ENCODE data around the gene HSPB6.

HSPB6 gene

GRCh38 chr19:35744430-35745327 is 12.2 kb downstream of the HSPB6 start:
- peak; percentile 96 for DNase-seq

GRCh38 chr19:35743640-35744429 is 13.0 kb downstream of the HSPB6 start:
- no peak for DNase-seq

DNA sequence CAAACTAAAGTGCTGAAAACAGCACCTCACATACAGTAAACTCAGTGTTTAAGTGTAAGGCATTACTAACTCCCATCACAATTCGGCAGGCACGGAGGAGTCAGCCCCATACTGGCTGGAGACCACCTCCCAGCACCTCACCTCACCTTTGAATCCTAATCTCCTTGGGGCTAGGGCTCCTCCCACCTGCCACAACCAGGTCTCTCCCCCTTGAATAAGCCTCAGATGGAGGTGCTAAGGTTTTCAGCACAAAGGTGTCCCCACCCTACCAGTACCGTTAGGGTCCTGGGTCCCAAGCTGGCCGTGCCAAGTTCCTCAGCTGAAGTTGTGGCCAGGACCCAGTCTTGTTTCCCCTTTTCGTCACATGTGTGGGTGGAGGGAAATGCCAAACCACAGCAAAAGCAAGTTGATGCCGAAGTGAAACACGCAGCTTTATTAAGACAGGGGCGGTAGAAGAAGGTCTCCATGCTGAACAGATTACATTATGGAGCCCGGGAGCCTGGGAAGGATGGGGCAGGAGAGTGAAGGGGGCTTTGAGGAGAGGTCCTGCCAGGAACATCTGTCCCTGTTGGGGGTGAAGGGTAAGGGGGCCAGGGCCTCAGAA is 14.6 kb downstream of the HSPB6 start, which contains the start of gene IGFLR1:
TSS of gene IGFLR1 (minus strand) at position 332 of the 604 bp plus-strand sequence. CDS start 1,272 bp downstream, outside the sequence.
- peak; percentile 74 for DNase-seq

- no peak for DNase-seq
Measured at GRCh38 chr19:35741203-35741515, 15.7 kb downstream of the HSPB6 start.

DNA sequence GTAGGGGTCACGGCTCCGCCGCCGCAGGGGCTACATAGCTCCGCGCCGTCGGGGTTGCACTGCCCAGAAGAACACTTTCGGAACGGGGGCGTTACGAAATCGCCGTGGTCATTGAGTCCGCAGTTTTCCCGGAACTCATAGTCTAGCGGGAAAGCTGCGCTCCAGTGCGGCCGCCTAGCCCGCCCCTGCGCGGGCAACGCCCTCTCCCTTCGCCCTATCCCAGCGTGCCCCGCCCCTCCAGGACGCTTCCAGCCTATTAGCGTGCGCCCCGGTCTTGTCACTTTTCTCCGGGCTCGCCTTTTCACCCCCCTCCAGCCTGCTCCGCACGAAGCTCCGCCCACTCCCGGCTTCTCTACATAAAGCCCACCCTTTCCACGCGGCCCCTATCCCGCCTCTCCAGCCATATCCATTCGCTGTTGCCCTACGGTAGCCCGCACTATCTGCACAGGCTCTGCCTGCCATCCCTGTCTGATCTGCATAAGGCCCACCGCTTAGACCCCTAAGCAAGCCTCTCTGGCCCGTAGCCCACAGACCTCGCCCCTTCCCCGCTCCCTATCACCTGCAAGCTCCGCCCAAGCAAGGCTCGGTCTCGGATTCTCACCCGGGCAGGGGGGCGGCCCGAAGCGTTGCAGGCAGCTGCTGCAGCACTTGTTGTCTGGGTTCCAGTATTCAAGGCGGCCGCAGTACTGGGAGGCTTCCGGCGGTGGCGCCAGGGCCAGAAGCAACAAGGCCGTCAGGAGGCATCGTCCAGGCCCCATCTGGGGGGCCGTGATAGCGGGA is 16.2 kb downstream of the HSPB6 start:
- peak; percentile 98 for DNase-seq

DNA sequence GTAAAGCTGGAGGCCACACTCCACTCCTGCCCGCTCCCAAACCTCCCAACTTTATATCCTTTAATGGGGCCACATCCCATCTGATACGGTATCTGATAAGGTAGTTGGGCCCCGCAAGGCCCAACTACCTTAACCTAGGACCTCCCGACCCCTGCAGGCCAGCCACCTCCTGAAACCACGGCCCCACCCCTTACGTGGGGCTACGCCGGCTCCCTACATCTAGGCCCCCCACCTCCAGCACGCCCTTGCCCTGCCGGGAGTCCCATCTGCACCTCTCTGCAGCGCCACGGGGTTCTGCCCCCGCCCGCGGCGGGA is 16.8 kb downstream of the HSPB6 start:
- DNase-seq, result no peak

DNA sequence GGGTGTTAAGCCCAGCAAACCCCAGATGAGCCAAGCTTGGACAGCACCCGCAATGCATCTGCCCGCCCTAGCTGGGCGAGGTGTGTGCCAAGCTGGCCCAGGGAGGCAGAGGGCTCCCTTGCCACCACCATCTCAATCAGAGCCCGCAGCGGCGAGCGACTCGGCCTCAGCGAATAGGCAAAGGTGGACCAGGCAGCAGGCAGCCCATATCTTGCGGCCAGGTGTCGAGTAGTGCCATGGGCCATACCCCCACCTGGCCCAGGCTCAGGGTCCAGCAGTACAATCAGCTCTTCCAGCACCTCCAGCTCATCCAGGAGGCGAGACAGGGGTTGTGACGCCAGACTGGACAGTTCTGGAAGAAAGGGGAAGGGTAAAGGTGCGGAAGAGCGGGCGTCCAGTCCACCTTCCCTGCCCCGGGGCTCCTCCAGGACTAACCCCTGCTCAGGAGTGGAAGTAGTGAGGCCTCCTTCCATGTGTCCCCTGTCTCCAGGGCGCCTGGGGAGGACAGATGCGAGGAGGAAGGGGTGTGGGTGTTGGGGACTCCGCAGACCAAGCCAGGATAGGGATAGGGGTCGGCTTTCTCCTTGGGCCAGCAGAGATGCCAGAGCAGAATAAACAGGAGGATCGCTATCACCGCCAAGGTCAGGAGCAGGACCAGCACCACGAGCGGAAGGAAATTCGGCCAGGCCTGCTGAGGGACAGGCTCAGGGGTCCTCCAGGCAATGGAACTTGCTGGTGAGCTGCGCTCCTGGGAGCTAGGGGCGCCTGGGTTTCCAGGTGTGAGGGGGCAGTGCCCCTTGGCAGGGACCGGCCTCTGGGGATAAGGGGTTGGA is 17.3 kb downstream of the HSPB6 start:
- DNase-seq, result no peak

GRCh38 chr19:35738887-35739229 is 18.0 kb downstream of the HSPB6 start:
- DNase-seq, result no peak

- no peak for DNase-seq
Measured at GRCh38 chr19:35738021-35738886, 18.6 kb downstream of the HSPB6 start.

- peak; percentile 38 for DNase-seq
Measured at GRCh38 chr19:35736913-35737886, 19.6 kb downstream of the HSPB6 start.

- DNase-seq, result no peak
Measured at GRCh38 chr19:35734889-35735288, 21.9 kb downstream of the HSPB6 start.

GRCh38 chr19:35734273-35734672 is 22.6 kb downstream of the HSPB6 start:
- DNase-seq, result no peak

DNA sequence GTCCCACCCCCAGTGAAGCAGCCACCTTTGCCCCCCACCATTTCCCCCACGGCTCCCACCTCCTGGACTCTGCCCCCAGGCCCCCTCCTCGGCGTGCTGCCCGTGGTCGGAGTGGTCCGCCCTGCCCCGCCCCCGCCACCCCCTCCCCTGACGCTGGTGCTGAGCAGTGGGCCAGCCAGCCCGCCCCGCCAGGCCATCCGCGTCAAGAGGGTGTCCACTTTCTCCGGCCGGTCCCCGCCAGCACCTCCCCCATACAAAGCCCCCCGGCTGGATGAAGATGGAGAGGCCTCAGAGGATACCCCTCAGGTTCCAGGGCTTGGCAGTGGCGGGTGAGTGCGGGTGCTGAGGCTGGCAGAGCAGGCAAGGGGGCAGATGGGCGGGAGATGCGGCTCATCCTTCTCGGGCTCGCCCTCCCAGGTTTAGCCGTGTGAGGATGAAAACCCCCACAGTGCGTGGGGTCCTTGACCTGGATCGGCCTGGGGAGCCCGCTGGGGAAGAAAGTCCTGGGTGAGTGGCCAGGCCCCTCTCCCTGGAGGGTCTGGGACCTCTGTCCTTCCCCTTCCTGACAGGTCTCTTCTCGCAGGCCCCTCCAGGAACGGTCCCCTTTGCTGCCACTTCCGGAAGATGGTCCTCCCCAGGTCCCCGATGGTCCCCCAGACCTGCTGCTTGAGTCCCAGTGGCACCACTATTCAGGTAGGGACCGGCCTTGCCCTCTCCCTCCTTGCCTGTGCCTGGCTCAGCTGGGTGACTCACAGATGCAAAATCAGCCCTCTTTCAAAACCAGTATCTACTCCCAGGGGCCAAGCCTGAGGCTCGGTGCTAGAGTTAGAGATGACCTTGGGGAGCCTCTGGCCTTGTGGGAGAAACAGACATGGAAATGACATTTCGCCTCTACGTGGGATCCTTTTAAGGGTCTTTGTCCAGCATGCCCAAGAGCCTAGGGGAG is 23.4 kb downstream of the HSPB6 start:
- no peak for DNase-seq

DNA sequence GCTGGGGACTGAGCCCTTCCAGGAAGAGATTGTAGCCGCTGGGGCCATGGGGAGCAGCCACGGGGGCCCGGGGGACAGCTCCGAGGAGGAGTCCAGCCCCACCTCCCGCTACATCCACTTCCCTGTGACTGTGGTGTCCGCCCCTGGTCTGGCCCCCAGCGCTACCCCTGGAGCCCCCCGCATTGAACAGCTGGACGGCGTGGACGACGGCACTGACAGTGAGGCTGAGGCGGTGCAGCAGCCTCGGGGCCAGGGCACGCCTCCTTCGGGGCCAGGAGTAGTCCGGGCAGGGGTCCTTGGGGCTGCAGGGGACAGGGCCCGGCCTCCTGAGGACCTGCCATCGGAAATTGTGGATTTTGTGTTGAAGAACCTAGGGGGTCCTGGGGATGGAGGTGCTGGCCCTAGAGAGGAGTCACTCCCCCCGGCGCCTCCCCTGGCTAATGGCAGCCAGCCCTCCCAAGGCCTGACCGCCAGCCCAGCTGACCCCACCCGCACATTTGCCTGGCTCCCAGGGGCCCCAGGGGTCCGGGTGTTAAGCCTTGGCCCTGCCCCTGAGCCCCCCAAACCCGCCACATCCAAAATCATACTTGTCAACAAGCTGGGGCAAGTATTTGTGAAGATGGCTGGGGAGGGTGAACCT is 24.2 kb downstream of the HSPB6 start:
- DNase-seq, result no peak

- DNase-seq, result no peak
Measured at GRCh38 chr19:35731779-35732405, 24.9 kb downstream of the HSPB6 start.

GRCh38 chr19:35731353-35731752 is 25.5 kb downstream of the HSPB6 start:
- DNase-seq, result no peak

DNA sequence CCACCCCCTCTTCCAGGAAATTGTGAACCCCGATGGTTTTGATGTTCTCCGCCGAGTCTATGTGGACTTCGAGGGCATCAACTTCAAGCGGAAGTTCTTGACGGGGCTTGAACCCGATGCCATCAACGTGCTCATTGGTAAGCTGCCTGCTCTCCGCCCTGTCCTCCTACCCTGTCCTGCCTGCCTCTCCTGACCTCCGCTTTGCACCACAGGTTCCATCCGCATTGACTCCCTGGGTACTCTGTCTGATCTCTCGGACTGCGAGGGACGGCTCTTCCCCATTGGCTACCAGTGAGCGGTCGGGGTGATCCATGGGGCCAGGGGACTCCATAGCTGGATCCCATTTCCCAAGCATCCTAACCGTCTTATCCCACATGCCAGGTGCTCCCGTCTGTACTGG is 26.5 kb downstream of the HSPB6 start:
- no peak for DNase-seq

DNA sequence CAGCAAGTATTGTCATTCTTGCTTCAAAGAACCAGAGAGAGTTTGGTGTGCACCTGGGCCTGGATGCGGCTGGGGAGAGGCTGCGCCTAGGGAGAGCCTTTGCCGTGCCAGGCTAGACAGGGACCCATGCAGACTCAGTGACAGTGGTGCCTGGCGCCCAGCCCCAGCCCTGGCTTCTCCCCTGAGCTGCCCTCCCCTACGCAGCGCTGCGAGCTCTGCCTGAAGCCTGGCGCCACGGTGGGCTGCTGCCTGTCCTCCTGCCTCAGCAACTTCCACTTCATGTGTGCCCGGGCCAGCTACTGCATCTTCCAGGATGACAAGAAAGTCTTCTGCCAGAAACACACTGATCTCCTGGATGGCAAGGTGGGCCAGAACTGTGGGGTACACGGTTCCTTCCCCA is 27.1 kb downstream of the HSPB6 start:
- no peak for DNase-seq
